A673 (cell line): ENCODE measurements around the gene CNNM4. TPM values are rescaled to one million over a fixed set of nuclear protein-coding genes. Genes with fewer than 3 reads are reported as not detected.

ENCODE experiments used
- BruUV-seq: library from RNA; stranded (reverse); fragments of 400-500 nt; replicated peaks from 2 replicates; lab custom pipeline; 2021; lab: Mats Ljungman, UMichigan
- CTCF ChIA-PET: fragments of 300-600 bp; sonication (Branson Sonifier 250); formaldehyde crosslinking; loops from one replicate; lab custom pipeline; 2022; ENCODE audit warnings: antibody characterized with exemption; lab: Charles Lee
- POLR2A ChIA-PET: fragments of 300-600 bp; sonication (Branson Sonifier 250); formaldehyde crosslinking; loops from one replicate; lab custom pipeline; 2022; ENCODE audit warnings: antibody characterized with exemption; ENCODE audit not compliant: low non-redundant PET; lab: Charles Lee
- DNase-seq: peaks from one replicate; pipeline ENCODE4 v3.0.0-alpha.2; 2015; ENCODE audit warnings: low spot score
- H3K27ac ChIP-seq: fragments of 200-600 bp; sonication (generic); 2 replicates; pipeline ENCODE4 v1.5.1; 2016; ENCODE audit warnings: mixed run types, low read depth, mild to moderate bottlenecking, mixed read lengths, antibody characterized with exemption, low read length; ENCODE audit not compliant: poor library complexity, severe bottlenecking
- H3K27me3 ChIP-seq: fragments of 200-600 bp; sonication (generic); replicated peaks from 2 replicates; pipeline ENCODE4 v1.6.1; 2017; ENCODE audit warnings: mixed run types, low read depth, mild to moderate bottlenecking, mixed read lengths, antibody characterized with exemption, low read length; ENCODE audit not compliant: insufficient read depth, poor library complexity
- H3K36me3 ChIP-seq: fragments of 200-600 bp; sonication (generic); 2 replicates; pipeline ENCODE4 v1.6.1; 2016; ENCODE audit warnings: mixed run types, mild to moderate bottlenecking, mixed read lengths, antibody characterized with exemption, low read length; ENCODE audit not compliant: insufficient read depth, poor library complexity, severe bottlenecking
- H3K4me1 ChIP-seq: fragments of 200-600 bp; sonication (generic); 2 replicates; pipeline ENCODE4 v1.6.1; 2017; ENCODE audit warnings: mixed run types, mild to moderate bottlenecking, mixed read lengths, antibody characterized with exemption, low read length; ENCODE audit not compliant: insufficient read depth, poor library complexity, severe bottlenecking
- H3K4me3 ChIP-seq: fragments of 200-600 bp; sonication (generic); 2 replicates; pipeline ENCODE4 v1.5.1; 2016; ENCODE audit warnings: low read depth, mixed run types, mild to moderate bottlenecking, mixed read lengths, low read length; ENCODE audit not compliant: poor library complexity, severe bottlenecking
- H3K9me3 ChIP-seq: fragments of 200-600 bp; sonication (generic); 2 replicates; pipeline ENCODE4 v1.6.1; 2016; ENCODE audit warnings: mixed run types, low read depth, mild to moderate bottlenecking, mixed read lengths, antibody characterized with exemption, low read length; ENCODE audit not compliant: poor library complexity, severe bottlenecking
- EZH2 ChIP-seq: fragments of 200-600 bp; sonication (generic); IDR thresholded peaks from 2 replicates; pipeline ENCODE4 v1.6.1; 2017; ENCODE audit warnings: borderline replicate concordance, low read depth, mild to moderate bottlenecking, mixed read lengths, antibody characterized with exemption, low read length; ENCODE audit not compliant: poor library complexity, severe bottlenecking
- intact Hi-C: fragments of 100-400 bp; cut with micrococcal nuclease; formaldehyde crosslinking; loops from one replicate; pipeline ENCODE4 v1.10.0; 2022; ENCODE audit not compliant: unreplicated experiment
- total RNA-seq: library from RNA; stranded (reverse); gene quantifications from 2 replicates; pipeline ENCODE4 v1.2.3, GENCODE V29; 2021
- TF ChIP-seq, protein P1 (sequence below): fragments of 300-800, 200-600 bp; sonication (generic); conservative IDR thresholded peaks from 2 replicates; pipeline ENCODE4 v1.5.1; 2017; ENCODE audit warnings: low read depth, mild to moderate bottlenecking, antibody characterized with exemption, low read length, moderate library complexity, mixed read lengths

CNNM4 gene
- total RNA-seq, 1 experiment from 2014 or later: 16.3 TPM

- intact Hi-C loops: no loop called here
- ChIA-PET CTCF (no interaction called here), POLR2A (no interaction called here)
- no peak overlapping the region for H3K4me3 ChIP-seq
- H3K27ac ChIP-seq: no peak overlapping the region
- DNase-seq: no peak
- H3K4me1 ChIP-seq: no peaks in the 10 kb centered on the region
- H3K27me3 ChIP-seq: no peaks in the 10 kb centered on the region
- no peaks in the 10 kb centered on the region for H3K9me3 ChIP-seq
- no TSS peak for BruUV-seq
- H3K36me3 ChIP-seq: no peaks in the 10 kb centered on the region
- TF ChIP-seq EZH2: no peak
- TF ChIP-seq, protein P1, sequence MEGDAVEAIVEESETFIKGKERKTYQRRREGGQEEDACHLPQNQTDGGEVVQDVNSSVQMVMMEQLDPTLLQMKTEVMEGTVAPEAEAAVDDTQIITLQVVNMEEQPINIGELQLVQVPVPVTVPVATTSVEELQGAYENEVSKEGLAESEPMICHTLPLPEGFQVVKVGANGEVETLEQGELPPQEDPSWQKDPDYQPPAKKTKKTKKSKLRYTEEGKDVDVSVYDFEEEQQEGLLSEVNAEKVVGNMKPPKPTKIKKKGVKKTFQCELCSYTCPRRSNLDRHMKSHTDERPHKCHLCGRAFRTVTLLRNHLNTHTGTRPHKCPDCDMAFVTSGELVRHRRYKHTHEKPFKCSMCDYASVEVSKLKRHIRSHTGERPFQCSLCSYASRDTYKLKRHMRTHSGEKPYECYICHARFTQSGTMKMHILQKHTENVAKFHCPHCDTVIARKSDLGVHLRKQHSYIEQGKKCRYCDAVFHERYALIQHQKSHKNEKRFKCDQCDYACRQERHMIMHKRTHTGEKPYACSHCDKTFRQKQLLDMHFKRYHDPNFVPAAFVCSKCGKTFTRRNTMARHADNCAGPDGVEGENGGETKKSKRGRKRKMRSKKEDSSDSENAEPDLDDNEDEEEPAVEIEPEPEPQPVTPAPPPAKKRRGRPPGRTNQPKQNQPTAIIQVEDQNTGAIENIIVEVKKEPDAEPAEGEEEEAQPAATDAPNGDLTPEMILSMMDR: no peak
Observed at GRCh38 chr2:96770442-96771202, 9.9 kb downstream of the CNNM4 start.

GRCh38 chr2:96771796-96772618 lies 11.3 kb downstream of the CNNM4 start:
- CTCF ChIA-PET: no interaction called here
- intact Hi-C loops: no loop called here
- no TSS peak for BruUV-seq

GRCh38 chr2:96772903-96773671 lies 12.4 kb downstream of the CNNM4 start:
- TF ChIP-seq EZH2: no peak
- TF ChIP-seq, protein P1: no peak
- H3K4me3 ChIP-seq: no peak overlapping the region
- ChIA-PET POLR2A (no interaction called here), CTCF (no interaction called here)
- H3K9me3 ChIP-seq: no peaks in the 10 kb centered on the region
- no peak overlapping the region for H3K27ac ChIP-seq
- H3K27me3 ChIP-seq: no peaks in the 10 kb centered on the region
- DNase-seq: no peak
- intact Hi-C loops: no loop called here
- no TSS peak for BruUV-seq
- no peaks in the 10 kb centered on the region for H3K4me1 ChIP-seq
- no peaks in the 10 kb centered on the region for H3K36me3 ChIP-seq

More at GRCh38 chr2:96771796-96772618, 11.3 kb downstream of the CNNM4 start:
- POLR2A ChIA-PET: no interaction called here
- no peak for DNase-seq
- Histone ChIP-seq H3K4me1 (no peaks in the 10 kb centered on the region), H3K4me3 (no peak overlapping the region), H3K27me3 (no peaks in the 10 kb centered on the region), H3K9me3 (no peaks in the 10 kb centered on the region), H3K27ac (no peak overlapping the region), H3K36me3 (no peaks in the 10 kb centered on the region)
- TF ChIP-seq, protein P1: no peak
- no peak for TF ChIP-seq EZH2
